Subcutaneous adipose tissue (tissue), 4 donors: ENCODE measurements around the gene FGF14. TPM values are rescaled to one million over a fixed set of nuclear protein-coding genes. Genes with fewer than 3 reads are reported as not detected.

Experiments
- total RNA-seq, 4 donors: library from RNA; depleted of rRNA; stranded (reverse); fragments of >200 nt; gene quantifications; one replicate each; pipeline ENCODE4 v1.1.0, GENCODE V29; 2016
- TF ChIP-seq, protein P1 (sequence below): fragments of 450-650 bp; IDR thresholded peaks from one replicate; pipeline ENCODE4 v1.5.1; 2016; ENCODE audit warnings: low read depth, mild to moderate bottlenecking, control low read depth, antibody characterized with exemption, moderate library complexity

FGF14 gene
- total RNA-seq, 4 donors from 2014 or later, result 0.17 to 3.6 (median 0.93) TPM

DNA sequence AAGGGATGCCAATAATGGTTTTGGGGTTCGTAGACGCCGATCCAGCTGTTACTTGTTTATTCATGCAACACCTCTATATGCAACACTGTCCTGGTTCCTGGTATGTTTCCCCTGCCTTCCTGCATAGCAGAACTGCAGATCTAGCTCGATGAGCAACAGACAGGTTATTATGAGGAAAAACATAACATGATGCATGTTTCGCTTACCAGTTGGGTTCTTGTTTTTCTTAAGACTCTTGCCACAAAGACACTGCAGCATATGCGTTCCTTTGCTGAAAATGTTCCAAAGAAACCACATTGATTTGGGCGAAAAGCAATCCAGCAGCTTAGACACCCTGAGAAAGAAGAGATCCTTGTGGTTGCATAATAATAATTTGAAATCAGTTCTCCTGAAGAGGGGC is 583 bp downstream of the FGF14 start:
- TF ChIP-seq, protein P1, sequence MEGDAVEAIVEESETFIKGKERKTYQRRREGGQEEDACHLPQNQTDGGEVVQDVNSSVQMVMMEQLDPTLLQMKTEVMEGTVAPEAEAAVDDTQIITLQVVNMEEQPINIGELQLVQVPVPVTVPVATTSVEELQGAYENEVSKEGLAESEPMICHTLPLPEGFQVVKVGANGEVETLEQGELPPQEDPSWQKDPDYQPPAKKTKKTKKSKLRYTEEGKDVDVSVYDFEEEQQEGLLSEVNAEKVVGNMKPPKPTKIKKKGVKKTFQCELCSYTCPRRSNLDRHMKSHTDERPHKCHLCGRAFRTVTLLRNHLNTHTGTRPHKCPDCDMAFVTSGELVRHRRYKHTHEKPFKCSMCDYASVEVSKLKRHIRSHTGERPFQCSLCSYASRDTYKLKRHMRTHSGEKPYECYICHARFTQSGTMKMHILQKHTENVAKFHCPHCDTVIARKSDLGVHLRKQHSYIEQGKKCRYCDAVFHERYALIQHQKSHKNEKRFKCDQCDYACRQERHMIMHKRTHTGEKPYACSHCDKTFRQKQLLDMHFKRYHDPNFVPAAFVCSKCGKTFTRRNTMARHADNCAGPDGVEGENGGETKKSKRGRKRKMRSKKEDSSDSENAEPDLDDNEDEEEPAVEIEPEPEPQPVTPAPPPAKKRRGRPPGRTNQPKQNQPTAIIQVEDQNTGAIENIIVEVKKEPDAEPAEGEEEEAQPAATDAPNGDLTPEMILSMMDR, result no peak

DNA sequence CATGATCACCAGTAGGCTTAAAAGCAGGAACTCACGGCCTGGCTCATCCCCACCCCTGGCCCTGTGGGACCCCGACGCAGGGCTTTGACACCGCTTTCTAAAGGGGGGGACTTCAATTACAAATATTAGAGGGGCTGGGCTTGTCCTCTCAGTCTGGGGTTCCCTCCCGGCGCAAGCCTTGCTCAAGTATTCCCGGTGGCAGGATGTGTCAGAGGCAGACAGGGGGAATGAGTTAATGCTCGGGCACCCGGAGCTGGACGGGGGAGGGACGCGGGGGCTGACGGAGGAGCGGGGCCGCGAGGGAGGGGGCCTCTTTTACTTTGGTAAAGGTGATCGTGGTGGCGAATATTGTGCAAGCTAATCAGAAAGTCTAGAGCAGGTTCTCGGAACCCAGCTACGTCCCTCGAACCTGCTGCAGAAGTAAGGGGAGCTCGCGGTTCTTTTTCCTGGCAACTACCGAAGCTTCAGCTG is 1.1 kb downstream of the FGF14 start:
- TF ChIP-seq, protein P1, result no peak

DNA sequence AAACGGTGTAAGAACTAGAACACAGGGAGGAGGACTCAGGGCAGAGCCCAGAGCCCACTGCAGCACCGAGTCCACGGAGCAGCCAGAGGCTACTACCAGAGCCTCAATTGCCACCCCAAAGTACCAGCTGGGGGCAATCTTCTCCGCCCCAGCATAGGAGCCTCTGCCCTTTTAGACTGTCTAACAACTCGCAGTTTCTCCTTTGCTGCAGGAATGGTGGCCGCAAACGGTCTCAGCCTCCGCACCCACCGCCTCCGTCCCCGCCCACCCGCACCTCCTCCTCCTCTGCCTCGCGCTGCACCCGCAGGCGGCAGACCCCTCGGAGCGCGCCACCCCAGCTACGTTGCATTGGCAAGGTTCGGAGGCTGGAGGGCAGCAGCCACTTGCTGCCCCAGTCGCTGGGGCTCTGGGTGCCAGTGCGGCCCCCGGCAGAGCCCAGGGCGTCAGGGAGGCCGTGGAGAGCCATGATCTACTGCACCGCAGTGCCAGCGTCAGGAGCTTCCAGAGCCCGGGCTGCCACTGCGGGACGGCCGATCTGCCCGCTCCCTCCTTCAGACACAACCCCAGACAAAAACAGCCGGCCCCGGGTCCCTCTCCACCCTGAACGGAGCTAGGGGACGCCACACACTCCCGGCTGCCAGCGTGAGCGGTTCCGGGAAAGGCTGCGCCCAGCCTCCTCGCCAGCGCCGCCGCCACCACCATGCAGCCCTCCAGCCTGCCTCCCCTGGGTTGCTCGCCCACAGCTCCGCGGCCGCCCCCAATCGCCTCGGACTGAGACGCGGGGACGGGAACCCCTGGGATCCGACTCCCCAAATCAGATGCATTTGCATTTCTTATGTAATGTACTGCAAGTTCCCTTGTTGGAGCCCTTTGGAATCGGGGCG is 1.8 kb downstream of the FGF14 start:
- TF ChIP-seq, protein P1, result no peak

- TF ChIP-seq, protein P1, result no peak
Measured at GRCh38 chr13:102395939-102396338, 5.9 kb downstream of the FGF14 start.

DNA sequence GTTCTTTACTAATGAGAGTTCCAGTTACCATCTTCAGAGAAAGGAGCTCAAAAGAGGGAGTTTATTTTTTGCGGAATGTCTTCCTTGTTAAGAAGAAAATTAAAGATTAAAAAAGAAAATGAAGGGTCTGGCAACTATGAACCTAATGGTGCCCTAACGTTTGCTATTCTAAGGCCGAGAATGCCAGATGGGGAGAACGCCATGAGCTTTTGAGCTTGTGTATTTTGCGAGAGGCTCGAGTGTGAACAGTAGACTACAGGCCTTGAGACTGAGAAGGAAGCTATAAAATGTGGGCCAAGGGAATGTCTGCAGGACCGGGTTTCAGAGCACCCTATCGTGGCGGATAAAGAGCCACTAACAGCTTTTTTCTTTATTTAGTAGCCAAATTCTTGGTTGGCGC is 6.7 kb downstream of the FGF14 start:
- TF ChIP-seq, protein P1, result no peak

DNA sequence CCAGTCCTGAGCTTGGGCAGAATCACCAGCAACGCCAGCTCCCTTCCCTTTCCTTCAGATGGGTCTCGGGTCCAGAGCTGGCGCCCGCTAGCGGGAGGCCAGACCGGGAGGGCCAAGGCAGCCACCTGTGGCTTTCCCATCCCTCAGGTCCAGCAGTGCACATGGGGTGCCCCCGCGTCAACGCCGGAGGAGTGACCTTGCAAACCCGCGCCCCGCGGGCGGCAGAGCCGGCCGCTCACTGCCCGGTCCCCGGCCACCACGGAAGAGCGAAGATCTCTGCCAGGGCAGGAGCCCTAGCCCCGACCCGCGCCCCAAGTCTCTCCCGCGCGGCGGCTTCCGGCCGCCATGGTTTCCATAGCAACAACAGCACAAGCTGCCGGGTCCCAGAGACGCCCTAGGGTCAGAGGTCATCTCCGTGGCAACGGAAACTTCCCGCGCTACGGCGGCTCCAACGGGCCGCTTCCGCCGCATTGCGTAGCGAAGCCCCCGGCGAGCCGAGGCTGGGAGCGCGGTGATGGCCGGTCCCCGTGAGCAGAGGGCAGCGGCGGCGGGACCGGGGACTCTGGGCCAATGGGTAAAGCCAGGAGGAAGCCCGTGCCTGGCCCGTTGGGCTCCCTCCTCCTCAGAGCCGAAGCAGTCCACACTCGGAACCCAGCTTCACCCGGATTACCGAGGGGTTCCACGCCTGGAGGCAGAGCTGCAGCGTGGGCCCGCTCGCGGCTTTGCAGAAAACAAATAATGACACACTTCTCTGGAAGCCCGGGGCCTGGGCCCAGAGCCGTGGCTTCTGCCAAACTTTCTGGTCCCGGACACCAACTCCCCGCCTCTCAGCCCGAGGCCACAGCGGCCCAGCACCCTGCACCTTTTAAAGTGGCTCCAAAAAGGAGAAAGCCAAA is 7.4 kb downstream of the FGF14 start:
- TF ChIP-seq, protein P1, result no peak
